WTC11 (cell line): ENCODE data around the gene HOXA10.

Experiments
- ATF1 ChIP-seq: sonication (generic); formaldehyde crosslinking; IDR thresholded peaks from 2 replicates; pipeline ENCODE4 v1.8.1; 2023; ENCODE audit warnings: mild to moderate bottlenecking, moderate library complexity, missing genetic modification reagents
- ATF6 ChIP-seq: sonication (generic); formaldehyde crosslinking; IDR thresholded peaks from 2 replicates; pipeline ENCODE4 v1.8.1; 2023; ENCODE audit warnings: mild to moderate bottlenecking, missing genetic modification reagents
- CREM ChIP-seq: sonication (generic); formaldehyde crosslinking; IDR thresholded peaks from 2 replicates; pipeline ENCODE4 v1.8.1; 2022; ENCODE audit warnings: mild to moderate bottlenecking, missing genetic modification reagents, moderate library complexity
- CTCF ChIP-seq: fragments of 200-600 bp; IDR thresholded peaks from 2 replicates; pipeline ENCODE4 v1.8.0; 2022; ENCODE audit warnings: antibody characterized with exemption
- FOXK1 ChIP-seq: sonication (generic); formaldehyde crosslinking; IDR thresholded peaks from 2 replicates; pipeline ENCODE4 v1.8.0; 2022; ENCODE audit warnings: mild to moderate bottlenecking, moderate library complexity, missing genetic modification reagents
- SOX15 ChIP-seq: fragments of 250-450 bp; sonication (Bioruptor Pico); IDR thresholded peaks from 2 replicates; pipeline ENCODE4 v1.9.0; 2021; ENCODE audit warnings: mild to moderate bottlenecking
- ZBTB21 ChIP-seq: sonication (generic); formaldehyde crosslinking; IDR thresholded peaks from 2 replicates; pipeline ENCODE4 v1.8.1; 2023; ENCODE audit warnings: mild to moderate bottlenecking, missing genetic modification reagents, borderline replicate concordance
- ZNF232 ChIP-seq: sonication (generic); formaldehyde crosslinking; IDR thresholded peaks from 2 replicates; pipeline ENCODE4 v1.8.0; 2022; ENCODE audit warnings: mild to moderate bottlenecking, missing genetic modification reagents
- ZNF423 ChIP-seq: fragments of 250-450 bp; sonication (Bioruptor Pico); IDR thresholded peaks from 2 replicates; pipeline ENCODE4 v2.1.2; 2022; ENCODE audit warnings: mild to moderate bottlenecking, moderate library complexity
- TF ChIP-seq, protein P1 (sequence below): fragments of 250-450 bp; sonication (Bioruptor Pico); conservative IDR thresholded peaks from 2 replicates; pipeline ENCODE4 v1.9.0; 2021; ENCODE audit warnings: mild to moderate bottlenecking
- TF ChIP-seq, protein P2 (sequence below): fragments of 250-450 bp; sonication (Bioruptor Pico); IDR thresholded peaks from 2 replicates; pipeline ENCODE4 v1.9.0; 2021; ENCODE audit warnings: mild to moderate bottlenecking
- TF ChIP-seq, protein P3 (sequence below): sonication (generic); formaldehyde crosslinking; IDR thresholded peaks from 2 replicates; pipeline ENCODE4 v1.8.0; 2023; ENCODE audit warnings: mild to moderate bottlenecking, missing genetic modification reagents
- TF ChIP-seq, protein P4 (sequence below): sonication (generic); formaldehyde crosslinking; IDR thresholded peaks from 2 replicates; pipeline ENCODE4 v1.8.0; 2022; ENCODE audit warnings: mild to moderate bottlenecking, missing genetic modification reagents
- TF ChIP-seq, protein P5 (sequence below): sonication (generic); formaldehyde crosslinking; IDR thresholded peaks from 2 replicates; pipeline ENCODE4 v1.8.1; 2022; ENCODE audit warnings: low read depth, missing genetic modification reagents, borderline replicate concordance

- no peak for TF ChIP-seq ZNF232
- TF ChIP-seq ZNF423 (CRISPR knock-in tag): no peak
- TF ChIP-seq ATF1 (CRISPR knock-in tag): no peak
- TF ChIP-seq, protein P1, sequence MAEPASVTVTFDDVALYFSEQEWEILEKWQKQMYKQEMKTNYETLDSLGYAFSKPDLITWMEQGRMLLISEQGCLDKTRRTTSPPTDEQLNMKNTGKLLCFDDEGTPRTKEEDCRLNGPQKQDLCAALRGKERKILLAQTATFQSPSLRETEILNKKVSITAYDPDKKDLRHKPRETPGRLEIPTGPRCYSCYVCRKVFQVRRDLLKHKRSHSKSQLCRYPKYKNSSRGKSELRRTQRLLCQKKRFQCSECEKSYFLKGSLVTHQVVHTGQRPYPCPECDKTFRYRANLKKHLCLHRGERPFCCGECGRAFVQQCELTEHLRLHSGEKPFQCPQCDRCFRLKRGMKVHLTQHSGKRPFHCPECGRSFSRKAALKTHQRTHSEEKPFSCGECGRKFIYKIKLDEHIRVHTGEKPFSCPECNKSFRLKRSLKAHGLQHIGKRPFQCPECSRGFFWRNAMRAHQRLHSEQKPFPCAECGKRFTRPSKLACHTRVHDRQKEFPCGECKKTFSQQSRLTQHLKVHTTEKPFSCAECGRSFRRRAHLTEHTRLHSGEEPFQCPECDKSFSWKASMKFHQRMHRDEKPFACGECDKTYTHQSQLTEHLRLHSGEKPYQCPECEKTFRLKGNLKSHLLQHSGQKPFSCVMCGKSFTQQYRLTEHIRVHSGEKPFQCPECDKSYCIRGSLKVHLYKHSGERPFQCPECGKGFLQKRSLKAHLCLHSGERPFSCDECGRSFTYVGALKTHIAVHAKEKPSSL: no peak
- no peak for TF ChIP-seq FOXK1 (CRISPR knock-in tag)
- TF ChIP-seq ATF6 (CRISPR knock-in tag): no peak
- TF ChIP-seq, protein P2, sequence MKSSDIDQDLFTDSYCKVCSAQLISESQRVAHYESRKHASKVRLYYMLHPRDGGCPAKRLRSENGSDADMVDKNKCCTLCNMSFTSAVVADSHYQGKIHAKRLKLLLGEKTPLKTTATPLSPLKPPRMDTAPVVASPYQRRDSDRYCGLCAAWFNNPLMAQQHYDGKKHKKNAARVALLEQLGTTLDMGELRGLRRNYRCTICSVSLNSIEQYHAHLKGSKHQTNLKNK (CRISPR knock-in tag): no peak
- TF ChIP-seq, protein P3, sequence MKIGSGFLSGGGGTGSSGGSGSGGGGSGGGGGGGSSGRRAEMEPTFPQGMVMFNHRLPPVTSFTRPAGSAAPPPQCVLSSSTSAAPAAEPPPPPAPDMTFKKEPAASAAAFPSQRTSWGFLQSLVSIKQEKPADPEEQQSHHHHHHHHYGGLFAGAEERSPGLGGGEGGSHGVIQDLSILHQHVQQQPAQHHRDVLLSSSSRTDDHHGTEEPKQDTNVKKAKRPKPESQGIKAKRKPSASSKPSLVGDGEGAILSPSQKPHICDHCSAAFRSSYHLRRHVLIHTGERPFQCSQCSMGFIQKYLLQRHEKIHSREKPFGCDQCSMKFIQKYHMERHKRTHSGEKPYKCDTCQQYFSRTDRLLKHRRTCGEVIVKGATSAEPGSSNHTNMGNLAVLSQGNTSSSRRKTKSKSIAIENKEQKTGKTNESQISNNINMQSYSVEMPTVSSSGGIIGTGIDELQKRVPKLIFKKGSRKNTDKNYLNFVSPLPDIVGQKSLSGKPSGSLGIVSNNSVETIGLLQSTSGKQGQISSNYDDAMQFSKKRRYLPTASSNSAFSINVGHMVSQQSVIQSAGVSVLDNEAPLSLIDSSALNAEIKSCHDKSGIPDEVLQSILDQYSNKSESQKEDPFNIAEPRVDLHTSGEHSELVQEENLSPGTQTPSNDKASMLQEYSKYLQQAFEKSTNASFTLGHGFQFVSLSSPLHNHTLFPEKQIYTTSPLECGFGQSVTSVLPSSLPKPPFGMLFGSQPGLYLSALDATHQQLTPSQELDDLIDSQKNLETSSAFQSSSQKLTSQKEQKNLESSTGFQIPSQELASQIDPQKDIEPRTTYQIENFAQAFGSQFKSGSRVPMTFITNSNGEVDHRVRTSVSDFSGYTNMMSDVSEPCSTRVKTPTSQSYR (CRISPR knock-in tag): no peak
- TF ChIP-seq, protein P4, sequence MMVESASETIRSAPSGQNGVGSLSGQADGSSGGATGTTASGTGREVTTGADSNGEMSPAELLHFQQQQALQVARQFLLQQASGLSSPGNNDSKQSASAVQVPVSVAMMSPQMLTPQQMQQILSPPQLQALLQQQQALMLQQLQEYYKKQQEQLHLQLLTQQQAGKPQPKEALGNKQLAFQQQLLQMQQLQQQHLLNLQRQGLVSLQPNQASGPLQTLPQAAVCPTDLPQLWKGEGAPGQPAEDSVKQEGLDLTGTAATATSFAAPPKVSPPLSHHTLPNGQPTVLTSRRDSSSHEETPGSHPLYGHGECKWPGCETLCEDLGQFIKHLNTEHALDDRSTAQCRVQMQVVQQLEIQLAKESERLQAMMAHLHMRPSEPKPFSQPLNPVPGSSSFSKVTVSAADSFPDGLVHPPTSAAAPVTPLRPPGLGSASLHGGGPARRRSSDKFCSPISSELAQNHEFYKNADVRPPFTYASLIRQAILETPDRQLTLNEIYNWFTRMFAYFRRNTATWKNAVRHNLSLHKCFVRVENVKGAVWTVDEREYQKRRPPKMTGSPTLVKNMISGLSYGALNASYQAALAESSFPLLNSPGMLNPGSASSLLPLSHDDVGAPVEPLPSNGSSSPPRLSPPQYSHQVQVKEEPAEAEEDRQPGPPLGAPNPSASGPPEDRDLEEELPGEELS (CRISPR knock-in tag): no peak
- no peak for TF ChIP-seq CTCF
- no peak for TF ChIP-seq CREM
- TF ChIP-seq SOX15 (CRISPR knock-in tag): no peak
- TF ChIP-seq, protein P5, sequence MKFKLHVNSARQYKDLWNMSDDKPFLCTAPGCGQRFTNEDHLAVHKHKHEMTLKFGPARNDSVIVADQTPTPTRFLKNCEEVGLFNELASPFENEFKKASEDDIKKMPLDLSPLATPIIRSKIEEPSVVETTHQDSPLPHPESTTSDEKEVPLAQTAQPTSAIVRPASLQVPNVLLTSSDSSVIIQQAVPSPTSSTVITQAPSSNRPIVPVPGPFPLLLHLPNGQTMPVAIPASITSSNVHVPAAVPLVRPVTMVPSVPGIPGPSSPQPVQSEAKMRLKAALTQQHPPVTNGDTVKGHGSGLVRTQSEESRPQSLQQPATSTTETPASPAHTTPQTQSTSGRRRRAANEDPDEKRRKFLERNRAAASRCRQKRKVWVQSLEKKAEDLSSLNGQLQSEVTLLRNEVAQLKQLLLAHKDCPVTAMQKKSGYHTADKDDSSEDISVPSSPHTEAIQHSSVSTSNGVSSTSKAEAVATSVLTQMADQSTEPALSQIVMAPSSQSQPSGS (CRISPR knock-in tag): no peak
- no peak for TF ChIP-seq ZBTB21 (CRISPR knock-in tag)
Observed at GRCh38 chr7:27154901-27155815, 19.0 kb downstream of the HOXA10 start.
